NOMO-1 (cell line): Measurements from ENCODE around the gene CES3.
"Not testable (repeated sequence)": the region's sequence is repeated elsewhere in the genome, so short reads cannot be mapped to it uniquely, and the experiment has no call there.

ENCODE experiments used
- DNase-seq, 2 experiments: peaks; one replicate each; lab custom pipeline; 2025; ENCODE audit not compliant: unreplicated experiment in 2 of 2; lab: John Stamatoyannopoulos, UW

Gene CES3

DNA sequence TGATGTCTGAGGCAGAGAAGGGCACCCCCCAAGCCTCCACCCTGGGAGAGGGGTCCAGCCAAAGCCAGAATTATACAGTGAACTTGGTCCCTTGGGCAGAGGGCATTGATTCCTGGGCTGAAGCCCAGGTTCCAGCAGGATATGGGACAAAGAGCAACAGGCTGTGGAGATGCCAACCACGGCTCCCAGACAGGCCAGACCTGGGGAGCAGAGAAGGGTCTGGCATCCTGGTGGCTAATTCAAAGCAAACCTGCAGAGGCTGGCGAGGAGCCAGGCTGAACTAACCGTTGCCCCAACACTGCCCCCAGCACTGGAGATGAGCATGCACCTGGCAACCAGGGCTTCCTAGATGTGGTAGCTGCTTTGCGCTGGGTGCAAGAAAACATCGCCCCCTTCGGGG is 3.0 kb downstream of the CES3 start:
- DNase-seq = no peak

DNA sequence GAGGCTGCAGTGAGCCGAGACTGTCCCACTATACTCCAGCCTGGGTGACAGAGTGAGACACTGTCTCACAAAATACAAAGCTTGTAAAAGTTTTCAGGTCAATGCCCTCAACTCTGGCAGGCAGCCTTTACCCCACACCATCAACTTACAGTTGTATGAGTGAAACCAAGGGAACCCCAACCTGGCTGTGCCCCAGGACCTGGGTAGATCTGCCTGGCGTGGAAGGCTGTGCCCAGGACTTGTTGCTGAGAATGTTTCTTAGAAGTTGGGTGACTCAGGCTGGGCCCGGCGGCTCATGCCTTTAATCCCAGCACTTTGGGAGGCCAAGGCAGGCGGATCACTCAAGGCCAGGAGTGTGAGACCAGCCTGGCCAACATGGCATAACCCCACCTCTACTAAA is 7.8 kb downstream of the CES3 start:
- DNase-seq = no peak

DNA sequence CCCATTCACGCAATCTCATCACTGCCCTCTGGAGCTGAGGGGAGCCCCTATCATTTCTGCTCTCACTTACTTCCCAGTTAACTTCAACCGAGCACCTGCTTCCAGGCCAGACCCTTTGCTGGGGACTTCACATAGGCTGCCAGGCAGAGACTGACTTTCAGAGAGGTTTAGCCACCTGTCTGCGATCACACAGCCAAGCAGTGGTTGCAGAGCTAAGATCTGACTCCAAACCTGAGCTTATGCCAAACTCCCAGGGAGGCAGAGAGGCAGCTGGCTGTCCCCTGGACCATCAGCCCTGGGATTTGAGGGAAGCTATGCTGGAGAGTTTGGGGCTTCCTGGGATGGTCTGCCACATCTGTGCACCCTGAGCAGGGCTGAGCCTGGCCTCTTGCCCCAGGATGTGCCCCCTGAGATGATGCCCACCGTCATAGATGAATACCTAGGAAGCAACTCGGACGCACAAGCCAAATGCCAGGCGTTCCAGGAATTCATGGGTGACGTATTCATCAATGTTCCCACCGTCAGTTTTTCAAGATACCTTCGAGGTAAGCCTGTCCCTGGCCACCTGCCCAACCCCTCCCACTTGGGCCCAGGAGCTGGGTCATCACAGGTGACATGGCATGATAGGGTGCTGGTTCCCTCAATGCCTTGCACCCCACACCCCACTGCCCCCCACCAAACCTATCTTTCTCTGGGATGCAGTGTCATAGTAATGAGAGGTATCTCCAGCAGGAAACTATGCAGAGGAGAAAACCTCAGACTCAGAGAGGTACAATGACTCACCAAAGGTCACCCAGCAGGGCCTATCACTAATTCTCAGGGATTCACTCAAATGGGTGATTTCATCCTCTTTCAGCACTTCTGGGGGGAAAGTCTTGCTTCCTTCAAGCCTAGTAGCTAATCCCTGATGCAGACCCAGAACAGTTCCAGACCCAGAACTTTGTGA is 10.0 kb downstream of the CES3 start:
- no peak for DNase-seq

DNA sequence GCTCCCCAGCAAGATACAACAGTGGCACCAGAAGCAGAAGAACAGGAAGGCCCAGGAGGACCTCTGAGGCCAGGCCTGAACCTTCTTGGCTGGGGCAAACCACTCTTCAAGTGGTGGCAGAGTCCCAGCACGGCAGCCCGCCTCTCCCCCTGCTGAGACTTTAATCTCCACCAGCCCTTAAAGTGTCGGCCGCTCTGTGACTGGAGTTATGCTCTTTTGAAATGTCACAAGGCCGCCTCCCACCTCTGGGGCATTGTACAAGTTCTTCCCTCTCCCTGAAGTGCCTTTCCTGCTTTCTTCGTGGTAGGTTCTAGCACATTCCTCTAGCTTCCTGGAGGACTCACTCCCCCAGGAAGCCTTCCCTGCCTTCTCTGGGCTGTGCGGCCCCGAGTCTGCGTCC is 11.9 kb downstream of the CES3 start:
- DNase-seq = no peak

DNA sequence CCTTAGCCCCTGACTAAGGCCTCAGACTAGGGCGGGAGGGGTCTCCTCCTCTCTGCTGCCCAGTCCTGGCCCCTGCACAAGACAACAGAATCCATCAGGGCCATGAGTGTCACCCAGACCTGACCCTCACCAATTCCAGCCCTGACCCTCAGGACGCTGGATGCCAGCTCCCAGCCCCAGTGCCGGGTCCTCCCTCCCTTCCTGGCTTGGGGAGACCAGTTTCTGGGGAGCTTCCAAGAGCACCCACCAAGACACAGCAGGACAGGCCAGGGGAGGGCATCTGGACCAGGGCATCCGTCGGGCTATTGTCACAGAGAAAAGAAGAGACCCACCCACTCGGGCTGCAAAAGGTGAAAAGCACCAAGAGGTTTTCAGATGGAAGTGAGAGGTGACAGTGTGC is 12.7 kb downstream of the CES3 start:
- no peak for DNase-seq

DNA sequence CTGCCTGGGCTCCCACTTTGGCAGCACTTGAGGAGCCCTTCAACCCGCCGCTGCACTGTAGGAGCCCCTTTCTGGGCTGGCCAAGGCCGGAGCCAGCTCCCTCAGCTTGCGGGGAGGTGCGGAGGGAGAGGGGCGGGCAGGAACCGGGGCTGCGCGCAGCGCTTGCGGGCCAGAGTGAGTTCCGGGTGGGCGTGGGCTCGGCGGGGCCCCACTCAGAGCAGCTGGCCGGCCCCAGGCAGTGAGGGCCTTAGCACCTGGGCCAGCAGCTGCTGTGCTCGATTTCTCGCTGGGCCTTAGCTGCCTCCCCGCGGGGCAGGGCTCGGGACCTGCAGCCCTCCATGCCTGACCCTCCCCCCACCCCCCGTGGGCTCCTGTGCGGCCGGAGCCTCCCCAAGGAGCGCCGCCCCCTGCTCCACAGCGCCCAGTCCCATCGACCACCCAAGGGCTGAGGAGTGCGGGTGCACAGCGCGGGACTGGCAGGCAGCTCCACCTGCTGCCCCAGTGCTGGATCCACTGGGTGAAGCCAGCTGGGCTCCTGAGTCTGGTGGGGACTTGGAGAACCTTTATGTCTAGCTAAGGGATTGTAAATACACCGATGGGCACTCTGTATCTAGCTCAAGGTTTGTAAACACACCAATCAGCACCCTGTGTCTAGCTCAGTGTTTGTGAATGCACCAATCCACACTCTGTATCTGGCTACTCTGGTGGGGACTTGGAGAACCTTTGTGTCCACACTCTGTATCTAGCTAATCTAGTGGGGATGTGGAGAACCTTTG is 13.3 kb downstream of the CES3 start:
- not testable (repeated sequence) for DNase-seq

DNA sequence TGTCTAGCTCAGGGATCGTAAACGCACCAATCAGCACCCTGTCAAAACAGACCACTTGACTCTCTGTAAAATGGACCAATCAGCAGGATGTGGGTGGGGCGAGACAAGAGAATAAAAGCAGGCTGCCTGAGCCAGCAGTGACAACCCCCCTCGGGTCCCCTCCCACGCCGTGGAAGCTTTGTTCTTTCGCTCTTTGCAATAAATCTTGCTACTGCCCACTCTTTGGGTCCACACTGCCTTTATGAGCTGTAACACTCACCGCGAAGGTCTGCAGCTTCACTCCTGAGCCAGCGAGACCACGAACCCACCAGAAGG is 13.8 kb downstream of the CES3 start:
- not testable (repeated sequence) for DNase-seq

DNA sequence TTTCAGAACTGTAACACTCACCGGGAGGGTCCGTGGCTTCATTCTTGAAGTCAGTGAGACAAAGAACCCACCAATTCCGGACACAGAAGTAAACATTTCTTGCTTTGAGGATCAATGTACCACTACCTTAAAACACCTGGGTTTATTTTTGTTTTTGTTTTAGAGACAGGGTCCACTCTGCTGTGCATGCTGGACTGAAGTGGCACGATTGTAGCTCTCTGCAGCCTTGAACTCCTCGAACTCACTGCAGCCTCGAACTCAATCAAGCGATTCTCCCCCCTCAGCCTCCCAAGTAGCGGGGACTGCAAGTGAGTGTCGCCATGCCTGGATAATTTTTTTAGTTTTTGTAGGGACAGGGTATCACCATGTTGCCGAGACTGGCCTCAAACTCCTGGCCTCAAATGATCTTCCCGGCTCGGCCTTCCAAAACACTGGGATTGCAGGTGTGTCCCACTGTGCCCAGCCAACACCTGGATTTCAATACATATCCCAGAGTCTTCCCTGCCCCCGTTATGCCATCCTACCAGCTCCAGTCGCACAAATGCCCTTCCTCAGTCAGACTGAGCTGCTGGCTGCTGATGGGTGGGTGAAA is 14.3 kb downstream of the CES3 start:
- no peak for DNase-seq

DNA sequence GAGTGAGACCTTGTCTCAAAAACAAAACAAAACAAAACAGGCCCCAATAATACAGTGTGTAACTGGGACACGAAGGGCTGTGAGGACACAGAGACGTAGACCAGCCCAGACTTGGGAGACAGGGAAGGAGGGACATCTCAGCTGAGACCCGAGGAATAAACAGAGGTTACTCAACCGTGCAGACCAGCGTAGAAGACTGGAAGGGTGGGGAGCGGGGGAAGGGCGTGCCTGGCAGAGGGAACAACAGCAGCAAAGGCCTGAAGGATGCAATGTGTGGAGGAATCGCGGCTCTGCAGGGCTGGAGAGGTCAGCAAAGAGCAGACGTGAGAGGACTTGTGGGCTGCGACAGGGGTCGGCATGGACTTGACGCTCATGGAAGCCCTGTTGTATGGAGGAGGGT is 15.7 kb downstream of the CES3 start:
- no peak for DNase-seq

DNA sequence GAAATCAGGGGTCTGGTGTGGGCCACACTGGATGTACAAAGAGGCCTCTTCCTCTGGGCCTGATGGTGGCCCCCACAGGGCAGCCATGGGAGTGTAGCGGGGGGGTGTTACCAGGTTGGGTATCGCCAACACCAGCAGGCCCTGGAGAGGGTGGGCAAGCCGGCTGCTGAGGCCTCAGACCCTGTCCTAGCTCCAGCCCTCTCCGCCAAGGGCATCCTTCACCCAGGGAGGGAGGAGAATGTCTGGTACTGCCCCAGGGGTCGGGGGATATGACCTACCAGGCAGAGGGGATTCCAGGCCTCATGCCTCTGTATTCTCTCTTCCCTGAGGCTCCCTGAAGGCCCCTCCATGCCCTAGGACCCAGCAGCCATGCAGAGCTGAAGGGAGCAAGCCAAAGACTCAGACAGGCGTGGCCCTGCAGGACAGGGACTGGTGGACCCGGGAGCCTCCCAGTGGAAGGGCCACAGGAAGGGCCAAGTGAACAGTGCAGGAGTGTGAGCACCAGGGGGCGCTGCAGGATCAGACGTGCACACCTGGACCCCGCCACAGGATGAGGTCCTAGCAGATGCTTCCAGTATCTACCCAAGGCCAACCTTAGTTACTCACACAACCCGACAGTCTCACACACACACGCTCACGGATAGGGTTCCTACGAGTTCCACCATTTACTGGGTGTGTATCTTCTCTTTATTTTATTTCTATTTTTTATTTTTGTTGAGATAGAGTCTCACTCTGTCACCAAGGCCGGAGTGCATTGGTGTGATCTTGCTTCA is 16.5 kb downstream of the CES3 start:
- peak; percentile 69 to 77 for DNase-seq

DNA sequence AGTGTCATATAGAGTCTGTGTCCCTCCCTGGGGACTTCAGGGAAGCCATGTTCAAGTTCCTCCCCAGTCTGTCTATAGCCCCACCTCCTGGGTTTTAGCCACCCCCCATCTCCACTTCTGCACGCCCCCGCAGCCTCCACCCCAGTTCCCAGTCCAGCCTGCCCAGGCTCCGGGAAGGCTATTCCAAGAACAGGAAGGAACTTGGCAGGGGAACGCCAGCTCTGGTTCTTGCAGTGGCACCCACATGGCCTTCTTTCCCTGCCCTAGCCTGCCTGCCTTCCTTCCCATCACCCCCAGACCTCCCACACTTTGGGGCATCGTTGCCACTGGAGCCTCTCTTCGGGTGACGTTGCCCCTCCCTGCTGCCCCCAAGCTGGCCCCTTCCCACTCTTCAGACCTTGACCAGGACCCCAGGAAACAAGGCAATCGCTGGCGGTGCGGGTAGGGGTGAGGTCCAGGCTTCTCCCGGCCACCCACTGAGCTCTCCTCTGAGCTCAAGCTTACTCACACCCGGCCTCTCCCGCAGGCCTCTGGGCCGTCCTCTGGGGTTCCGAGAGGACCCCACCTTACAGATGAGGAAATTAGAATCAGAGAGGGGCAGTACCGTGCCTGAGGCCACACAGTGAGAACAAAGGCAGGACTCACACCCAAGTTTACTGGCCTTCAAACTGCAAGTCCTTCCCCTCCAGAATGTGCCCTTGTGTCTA is 18.1 kb downstream of the CES3 start:
- no peak for DNase-seq

DNA sequence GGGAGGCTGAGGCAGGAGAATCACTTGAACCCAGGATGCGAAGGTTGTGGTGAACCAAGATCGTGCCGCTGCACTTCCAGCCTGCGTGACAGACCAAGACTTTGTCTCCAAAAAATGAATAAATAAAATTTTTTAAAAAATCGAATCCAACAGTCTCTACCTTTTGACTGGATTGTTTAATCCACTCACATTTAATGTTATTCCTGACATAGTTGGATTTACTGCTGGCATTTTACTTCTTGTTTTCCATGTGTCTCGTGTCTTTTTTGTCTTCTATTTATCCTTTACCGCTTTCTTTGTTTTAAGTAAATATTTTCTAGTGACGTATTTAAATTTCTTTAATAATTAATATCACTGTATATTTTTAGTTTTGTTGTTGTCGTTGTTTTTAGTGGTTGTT is 22.0 kb downstream of the CES3 start:
- DNase-seq = no peak

DNA sequence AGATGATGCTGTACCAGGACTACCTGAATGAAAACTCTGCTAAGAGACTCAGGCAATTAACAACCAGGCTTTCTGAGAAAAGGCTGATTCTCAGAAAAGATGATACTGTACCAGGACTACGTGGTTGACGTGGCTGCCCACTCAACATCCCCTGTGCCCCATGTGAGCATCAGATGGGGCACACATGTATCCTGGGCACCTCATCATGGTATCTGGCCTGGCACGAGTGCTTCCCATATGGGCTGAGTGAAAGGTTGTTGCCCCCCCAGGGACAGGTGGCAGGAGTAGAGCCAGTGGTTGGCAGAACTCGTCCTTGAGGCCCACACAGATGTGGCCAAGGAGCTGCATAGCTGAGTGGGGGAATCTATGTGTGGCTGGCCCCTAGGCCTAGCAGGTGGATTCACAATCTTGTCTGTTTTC is 23.8 kb downstream of the CES3 start:
- no peak for DNase-seq

DNA sequence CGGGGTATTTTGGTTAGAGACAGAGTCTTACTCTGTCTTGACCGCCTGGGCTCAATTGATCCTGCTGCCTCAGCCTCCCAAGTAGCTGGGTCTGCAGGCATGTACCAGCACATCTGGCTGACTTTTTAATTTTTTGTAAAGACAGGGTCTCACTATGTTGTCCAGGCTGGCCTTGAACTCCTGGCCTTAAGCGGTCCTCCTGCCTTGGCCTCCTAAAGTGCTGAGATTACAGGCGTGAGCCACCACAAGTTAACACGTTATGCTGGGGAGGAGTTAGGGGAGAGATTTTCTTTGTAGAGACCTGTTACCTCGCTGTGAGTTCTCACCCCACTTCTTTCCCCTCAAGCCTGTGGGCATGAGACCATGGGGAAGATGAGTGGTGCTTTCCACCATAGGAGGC is 25.5 kb downstream of the CES3 start:
- no peak for DNase-seq

DNA sequence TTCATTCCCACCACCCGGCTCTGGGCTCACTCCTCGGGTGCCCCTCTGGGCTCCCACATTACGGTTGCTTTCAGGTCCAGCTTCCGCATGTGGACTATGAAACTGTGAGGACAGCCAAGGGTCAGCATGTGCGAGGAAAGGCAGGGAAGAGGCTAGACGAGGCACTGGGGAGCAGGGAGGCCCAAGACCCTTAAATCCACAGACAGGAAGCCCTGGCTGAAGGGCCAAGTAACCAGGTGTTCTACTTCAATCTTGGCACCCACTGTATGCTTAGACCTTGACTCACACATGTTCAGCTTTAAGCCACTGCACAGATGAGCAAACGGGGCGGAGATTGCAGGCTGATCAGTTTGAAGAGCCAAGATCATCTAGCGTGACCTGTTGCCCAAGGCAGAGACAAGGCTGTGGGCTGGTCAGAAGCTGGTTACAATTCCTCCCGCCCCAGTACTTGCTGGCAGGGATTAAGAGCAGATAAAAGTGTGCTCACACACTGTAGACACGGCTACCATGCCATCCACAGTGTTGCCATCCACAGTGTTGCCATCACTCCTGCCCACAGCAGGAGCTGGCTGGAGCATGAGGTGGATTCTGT is 27.2 kb downstream of the CES3 start, which contains the start of gene CES4A:
Gene CES4A, plus strand, starts transcription at position 393 of the 592 bp plus-strand sequence. Its CDS starts 184 bp downstream, at position 577.
- DNase-seq = no peak

DNA sequence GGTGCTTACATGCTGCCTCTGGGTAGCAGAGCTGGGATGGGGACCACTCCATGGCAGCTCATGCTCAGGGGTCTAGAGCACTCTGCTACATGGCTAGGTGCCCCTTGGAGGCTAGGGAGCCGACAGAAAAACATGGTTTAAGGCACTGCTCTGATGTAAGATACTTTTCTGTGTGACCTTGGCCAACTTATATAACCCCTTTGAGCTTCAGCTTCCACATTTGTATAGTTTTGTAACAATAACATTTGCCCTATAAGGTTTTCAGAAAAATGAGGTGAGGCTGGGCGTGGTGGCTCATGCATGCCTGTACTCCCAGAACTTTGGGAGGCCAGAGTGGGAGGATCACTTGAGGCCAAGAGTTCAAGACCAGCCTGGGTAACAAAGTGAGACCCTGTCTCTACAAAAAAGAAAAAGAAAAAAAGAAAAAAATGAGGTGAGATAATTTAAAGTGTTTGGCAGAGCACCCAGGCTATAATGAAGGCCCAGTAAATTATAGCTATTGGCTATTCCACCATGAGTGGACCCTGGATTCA is 30.5 kb downstream of the CES3 start:
- DNase-seq = no peak

DNA sequence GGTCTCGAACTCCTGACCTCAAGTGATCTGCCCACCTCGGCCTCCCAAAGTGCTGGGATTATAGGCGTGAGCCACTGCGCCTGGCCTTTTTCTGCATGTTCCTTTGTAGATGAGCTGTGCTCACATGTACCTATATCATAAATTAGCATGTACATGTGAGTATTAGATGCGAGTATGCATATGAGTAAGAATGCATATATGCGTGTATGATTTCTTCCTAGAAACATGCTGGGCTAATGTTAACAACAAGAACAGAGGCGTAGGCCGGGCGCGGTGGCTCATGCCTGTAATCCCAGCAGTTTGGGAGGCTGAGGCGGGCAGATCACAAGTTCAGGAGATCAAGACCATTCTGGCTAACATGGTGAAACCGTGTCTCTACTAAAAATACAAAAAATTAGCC is 32.5 kb downstream of the CES3 start:
- DNase-seq = not testable (repeated sequence)

DNA sequence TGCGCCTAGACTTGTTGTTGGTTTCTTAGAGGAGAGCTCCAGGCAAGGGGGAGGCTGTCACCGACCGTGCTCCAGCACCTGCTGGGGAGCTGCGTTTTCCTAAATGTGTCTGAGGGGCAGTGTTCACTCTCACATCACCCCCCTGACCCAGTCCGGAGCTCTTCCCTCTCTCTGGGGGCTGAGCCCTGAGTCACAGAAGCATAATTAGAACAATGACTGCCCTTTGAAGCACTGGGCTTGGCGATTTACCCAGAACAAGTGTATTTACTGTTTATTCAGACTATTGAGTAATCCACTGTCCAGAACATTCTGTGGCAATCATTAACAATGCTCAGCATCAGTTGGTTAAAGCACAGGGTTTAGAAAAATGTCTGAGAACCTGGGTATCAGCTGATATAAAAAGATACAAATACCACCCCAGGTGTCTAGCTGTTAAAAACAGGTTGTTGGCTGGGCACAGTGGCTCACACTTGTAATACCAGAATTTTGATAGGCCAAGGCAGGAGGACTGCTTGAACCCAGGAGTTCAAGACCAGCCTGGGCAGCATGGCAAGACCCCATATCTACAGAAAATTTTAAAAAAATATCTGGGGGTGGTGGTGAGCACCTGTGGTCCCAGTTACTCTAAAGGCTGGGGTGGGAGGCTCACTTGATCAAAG is 35.4 kb downstream of the CES3 start:
- no peak for DNase-seq

DNA sequence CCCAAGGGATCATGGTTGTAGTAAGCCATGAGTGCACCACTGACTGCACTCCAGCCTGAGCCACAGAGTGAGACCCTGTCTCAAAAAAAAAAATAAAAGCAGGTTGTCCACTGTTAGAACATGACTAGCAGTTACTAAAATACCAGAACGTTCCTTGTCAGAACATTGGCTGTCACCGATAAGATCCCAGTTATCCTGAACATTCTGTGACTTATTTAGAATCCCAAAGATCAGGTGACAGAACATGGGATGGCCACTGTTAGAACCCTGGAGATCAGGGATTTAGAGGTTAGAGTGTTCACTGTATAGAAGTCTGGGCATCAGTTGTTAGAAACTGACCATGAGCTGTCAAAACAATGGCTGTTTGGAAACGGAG is 35.9 kb downstream of the CES3 start:
- DNase-seq = no peak
